KMS-11 (cell line): ENCODE data around the gene CAPN12.

Experiments used
- H2AFZ ChIP-seq: fragments of 200-600 bp; sonication (generic); 2 replicates; pipeline ENCODE4 v1.6.1; 2016; ENCODE audit warnings: antibody characterized with exemption, mixed run types, low read depth
- H3K27ac ChIP-seq: fragments of 200-600 bp; sonication (generic); 2 replicates; pipeline ENCODE4 v1.6.1; 2016; ENCODE audit warnings: mild to moderate bottlenecking, mixed run types
- H3K27me3 ChIP-seq: fragments of 200-600 bp; sonication (generic); 2 replicates; pipeline ENCODE4 v1.6.1; 2017; ENCODE audit warnings: mild to moderate bottlenecking, low read depth, mixed run types, moderate library complexity; ENCODE audit not compliant: insufficient read depth
- H3K36me3 ChIP-seq: fragments of 200-600 bp; sonication (generic); 2 replicates; pipeline ENCODE4 v1.6.1; 2017; ENCODE audit warnings: mild to moderate bottlenecking, mixed run types; ENCODE audit not compliant: insufficient read depth
- H3K4me1 ChIP-seq: fragments of 200-600 bp; sonication (generic); 2 replicates; pipeline ENCODE4 v1.6.1; 2016; ENCODE audit warnings: mild to moderate bottlenecking, low read depth, mixed run types; ENCODE audit not compliant: poor library complexity, severe bottlenecking
- H3K4me2 ChIP-seq: fragments of 200-600 bp; sonication (generic); 2 replicates; pipeline ENCODE4 v1.7.0; 2016; ENCODE audit warnings: mild to moderate bottlenecking, mixed run types
- H3K4me3 ChIP-seq: fragments of 200-600 bp; sonication (generic); IDR thresholded peaks from 2 replicates; pipeline ENCODE4 v1.6.1; 2017; ENCODE audit warnings: low read depth, low read length, mixed read lengths; ENCODE audit not compliant: insufficient read depth
- H3K79me2 ChIP-seq: fragments of 200-600 bp; sonication (generic); 2 replicates; pipeline ENCODE4 v1.6.1; 2016; ENCODE audit warnings: low read depth, mixed run types; ENCODE audit not compliant: insufficient read depth
- H3K9ac ChIP-seq: fragments of 200-600 bp; sonication (generic); 2 replicates; pipeline ENCODE4 v1.6.1; 2016; ENCODE audit warnings: mild to moderate bottlenecking, mixed run types
- H4K20me1 ChIP-seq: fragments of 200-600 bp; sonication (generic); 2 replicates; pipeline ENCODE4 v1.6.1; 2016; ENCODE audit warnings: mild to moderate bottlenecking, mixed run types; ENCODE audit not compliant: insufficient read depth
- TF ChIP-seq, protein P1 (sequence below): fragments of 200-600 bp; sonication (generic); conservative IDR thresholded peaks from 2 replicates; pipeline ENCODE4 v1.6.1; 2017; ENCODE audit warnings: low read depth, mild to moderate bottlenecking, antibody characterized with exemption, low read length, moderate library complexity, mixed read lengths

CAPN12 gene

DNA sequence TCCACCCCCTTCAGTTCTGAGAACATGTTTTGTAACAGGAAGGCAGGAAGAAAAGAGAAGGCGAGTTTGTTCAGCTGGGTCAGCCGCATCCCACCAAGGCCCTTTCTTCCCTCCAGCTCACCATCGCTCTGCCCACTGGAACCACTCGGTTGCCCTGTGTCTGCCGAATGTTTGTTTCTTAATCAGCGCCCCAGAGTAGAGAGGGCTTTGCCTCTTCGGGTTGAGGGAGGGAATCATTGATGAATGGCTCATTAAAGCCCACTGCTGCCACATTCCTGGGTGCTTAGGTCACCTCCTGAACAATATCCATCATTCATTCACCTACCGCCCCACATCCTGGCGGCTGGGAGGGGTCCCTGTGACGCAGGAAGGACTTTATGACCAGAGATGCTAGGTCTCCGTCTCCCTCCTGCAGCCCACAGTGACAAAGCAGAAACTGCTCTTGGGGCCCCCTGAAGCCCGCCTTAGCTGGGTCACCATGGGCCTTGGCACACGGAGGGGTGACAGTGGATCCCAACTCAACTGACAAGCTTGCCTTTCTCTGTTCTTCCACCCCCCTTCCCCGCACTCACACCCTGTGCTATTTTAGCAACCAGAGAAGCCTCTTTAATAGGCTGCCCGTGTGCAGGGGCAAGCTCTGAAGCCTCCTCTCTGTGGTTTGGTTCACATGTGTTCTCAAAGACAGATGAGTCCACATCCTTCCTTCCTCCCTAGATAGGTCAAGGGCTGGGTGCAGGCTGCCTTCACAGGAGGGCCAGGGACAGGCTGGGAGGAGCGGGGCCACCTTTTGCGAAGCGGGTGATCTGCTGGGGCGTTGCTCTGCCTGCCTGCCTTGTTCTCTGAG lies 50.7 kb downstream of the CAPN12 start:
- Histone ChIP-seq H3K4me3 (no peak overlapping the region), H3K4me1 (peaks cover 10% of the 10 kb centered on the region), H3K36me3 (no peaks in the 10 kb centered on the region)

DNA sequence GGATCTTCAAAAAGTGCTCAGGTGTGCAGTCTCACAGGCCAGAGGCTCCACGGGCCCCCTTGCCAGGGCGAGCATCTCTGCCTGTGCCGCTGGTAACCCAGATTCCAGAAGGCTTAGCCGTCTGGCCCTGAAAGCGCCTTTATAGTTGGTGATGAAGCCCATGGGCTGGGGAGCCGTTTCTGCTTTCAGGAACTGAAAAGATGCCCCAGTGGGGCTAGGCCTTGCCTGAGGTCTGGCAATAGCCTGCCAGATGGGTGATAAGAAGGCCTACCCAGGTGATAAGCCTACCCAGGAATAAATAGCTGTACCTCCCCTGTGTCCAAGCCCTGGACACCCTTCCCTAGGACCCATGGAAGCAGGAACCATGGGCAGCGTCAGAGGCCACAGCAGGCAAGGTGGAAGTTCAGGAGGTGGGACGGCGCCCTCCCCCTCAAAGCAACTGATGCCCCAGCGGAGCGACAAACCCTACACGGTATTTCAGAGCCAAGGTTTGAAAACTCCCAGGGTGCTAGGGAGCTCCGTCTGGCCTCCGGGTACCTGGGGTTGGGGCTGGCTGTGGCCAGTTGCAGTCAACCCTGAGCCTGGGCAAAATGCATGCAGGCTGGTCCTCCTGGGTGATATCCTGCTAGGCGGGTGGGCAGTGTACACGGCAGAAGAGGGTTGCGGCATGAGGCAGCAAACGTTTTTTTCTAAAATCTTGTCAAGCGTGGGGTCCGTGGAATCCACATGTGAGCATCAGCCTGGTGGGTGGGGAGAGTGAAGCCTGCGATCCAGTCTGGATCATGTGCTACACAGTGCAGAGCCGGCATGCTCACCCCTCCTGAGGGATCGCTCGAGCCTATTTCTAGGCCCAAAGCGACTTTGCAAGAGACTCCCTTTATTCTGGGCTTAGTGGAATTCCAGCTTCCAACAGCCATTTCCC lies 51.6 kb downstream of the CAPN12 start:
- TF ChIP-seq, protein P1, sequence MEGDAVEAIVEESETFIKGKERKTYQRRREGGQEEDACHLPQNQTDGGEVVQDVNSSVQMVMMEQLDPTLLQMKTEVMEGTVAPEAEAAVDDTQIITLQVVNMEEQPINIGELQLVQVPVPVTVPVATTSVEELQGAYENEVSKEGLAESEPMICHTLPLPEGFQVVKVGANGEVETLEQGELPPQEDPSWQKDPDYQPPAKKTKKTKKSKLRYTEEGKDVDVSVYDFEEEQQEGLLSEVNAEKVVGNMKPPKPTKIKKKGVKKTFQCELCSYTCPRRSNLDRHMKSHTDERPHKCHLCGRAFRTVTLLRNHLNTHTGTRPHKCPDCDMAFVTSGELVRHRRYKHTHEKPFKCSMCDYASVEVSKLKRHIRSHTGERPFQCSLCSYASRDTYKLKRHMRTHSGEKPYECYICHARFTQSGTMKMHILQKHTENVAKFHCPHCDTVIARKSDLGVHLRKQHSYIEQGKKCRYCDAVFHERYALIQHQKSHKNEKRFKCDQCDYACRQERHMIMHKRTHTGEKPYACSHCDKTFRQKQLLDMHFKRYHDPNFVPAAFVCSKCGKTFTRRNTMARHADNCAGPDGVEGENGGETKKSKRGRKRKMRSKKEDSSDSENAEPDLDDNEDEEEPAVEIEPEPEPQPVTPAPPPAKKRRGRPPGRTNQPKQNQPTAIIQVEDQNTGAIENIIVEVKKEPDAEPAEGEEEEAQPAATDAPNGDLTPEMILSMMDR, result no peak
- Histone ChIP-seq H3K4me2 (no peak overlapping the region), H4K20me1 (no peaks in the 10 kb centered on the region), H3K27me3 (no peaks in the 10 kb centered on the region), H3K4me3 (no peak overlapping the region), H3K4me1 (peaks cover 19% of the 10 kb centered on the region), H3K79me2 (peaks cover 33% of the 10 kb centered on the region), H3K27ac (no peak overlapping the region), H2AFZ (no peak overlapping the region), H3K36me3 (no peaks in the 10 kb centered on the region), H3K9ac (no peak overlapping the region)

More for the DNA sequence above, 50.7 kb downstream of the CAPN12 start:
- peaks cover 24% of the 10 kb centered on the region for H3K79me2 ChIP-seq
- no peak overlapping the region for H2AFZ ChIP-seq
- H3K27me3 ChIP-seq, result no peaks in the 10 kb centered on the region
- no peak overlapping the region for H3K27ac ChIP-seq
- H4K20me1 ChIP-seq, result no peaks in the 10 kb centered on the region
- H3K4me2 ChIP-seq, result no peak overlapping the region
- no peak overlapping the region for H3K9ac ChIP-seq
- TF ChIP-seq, protein P1, result no peak

DNA sequence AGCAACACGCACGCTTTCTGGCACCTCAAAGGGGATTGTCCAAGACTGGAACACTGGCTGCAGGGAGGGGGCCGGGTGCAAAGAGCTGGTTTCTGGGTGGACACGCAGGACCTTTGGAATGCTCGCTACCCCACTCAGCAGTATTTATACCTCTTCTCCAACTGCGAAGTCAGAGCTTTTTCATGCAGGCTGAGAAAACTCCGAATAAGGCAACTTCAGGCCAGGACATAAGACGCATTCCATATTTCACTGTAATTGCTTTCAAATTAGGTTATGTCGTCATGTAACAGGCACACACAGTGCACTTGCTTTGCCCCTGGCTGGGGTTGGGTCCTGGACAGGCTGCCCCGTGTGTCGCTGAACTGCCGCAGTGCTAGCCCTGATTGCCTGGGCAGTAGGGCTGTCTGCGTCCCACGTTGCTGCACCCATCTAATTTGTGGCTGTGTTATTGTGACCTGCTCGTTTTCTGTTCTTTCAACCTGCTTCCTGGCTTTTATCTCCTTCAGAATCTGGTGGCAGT lies 52.3 kb downstream of the CAPN12 start:
- H4K20me1 ChIP-seq, result no peaks in the 10 kb centered on the region
- H3K79me2 ChIP-seq, result peaks cover 40% of the 10 kb centered on the region
- H3K36me3 ChIP-seq, result no peaks in the 10 kb centered on the region
- H3K4me1 ChIP-seq, result peaks cover 26% of the 10 kb centered on the region
- H3K27me3 ChIP-seq, result no peaks in the 10 kb centered on the region
- H3K9ac ChIP-seq, result no peak overlapping the region
- no peak overlapping the region for H3K4me2 ChIP-seq
- no peak overlapping the region for H3K4me3 ChIP-seq
- no peak overlapping the region for H2AFZ ChIP-seq
- TF ChIP-seq, protein P1, result no peak
- H3K27ac ChIP-seq, result no peak overlapping the region

DNA sequence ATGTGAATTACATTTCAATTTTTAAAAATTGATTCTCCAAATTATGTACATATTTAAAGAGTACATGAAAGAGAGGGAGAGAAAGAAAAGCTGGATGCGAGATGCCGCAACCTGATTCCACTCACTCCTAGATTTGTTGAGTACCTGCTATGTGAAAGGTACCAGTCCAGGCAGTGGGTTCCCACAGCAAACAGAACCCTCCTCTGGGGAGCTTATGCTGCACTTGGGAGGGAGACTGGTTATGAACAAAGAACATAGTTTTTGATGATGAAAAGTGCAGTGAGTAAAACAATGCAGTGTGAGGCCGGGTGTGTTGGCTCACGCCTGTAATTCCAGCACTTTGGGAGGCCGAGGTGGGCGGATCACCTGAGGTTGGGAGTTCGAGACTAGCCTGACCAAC lies 53.4 kb downstream of the CAPN12 start:
- H3K4me1 ChIP-seq, result peaks cover 38% of the 10 kb centered on the region
- no peaks in the 10 kb centered on the region for H3K36me3 ChIP-seq
- H3K4me3 ChIP-seq, result no peak overlapping the region
- no peak overlapping the region for H3K27ac ChIP-seq
- H3K79me2 ChIP-seq, result peaks cover 42% of the 10 kb centered on the region
- H3K9ac ChIP-seq, result no peak overlapping the region
- H4K20me1 ChIP-seq, result no peaks in the 10 kb centered on the region
- H3K4me2 ChIP-seq, result no peak overlapping the region
- H3K27me3 ChIP-seq, result no peaks in the 10 kb centered on the region
- no peak overlapping the region for H2AFZ ChIP-seq
- TF ChIP-seq, protein P1, result no peak
